GM23338 (cell line): ENCODE data around the gene MYNN.

Experiments
- CREB1 ChIP-seq: fragments of 250-450 bp; sonication (Bioruptor Pico); IDR thresholded peaks from 2 replicates; pipeline ENCODE4 v1.5.0; 2020; ENCODE audit warnings: low read depth, mild to moderate bottlenecking, moderate library complexity
- EZH2 ChIP-seq: fragments of 200-600 bp; sonication (generic); IDR thresholded peaks from one replicate; pipeline ENCODE4 v1.8.0; 2017; ENCODE audit warnings: antibody characterized with exemption, mild to moderate bottlenecking, low read depth; ENCODE audit not compliant: unreplicated experiment
- EZH2phosphoT487 ChIP-seq: fragments of 200-600 bp; sonication (generic); IDR thresholded peaks from one replicate; pipeline ENCODE4 v1.8.1; 2018; ENCODE audit warnings: antibody characterized with exemption; ENCODE audit not compliant: unreplicated experiment
- POLR2AphosphoS5 ChIP-seq: IDR thresholded peaks from 2 replicates; pipeline ENCODE4 v1.6.1; 2016; ENCODE audit warnings: antibody characterized with exemption, low read depth
- TF ChIP-seq, protein P1 (sequence below), 2 experiments: fragments of 200-600 bp in 1 of 2; sonication (generic) in 1 of 2; conservative IDR thresholded peaks; 2 replicates each; pipeline versions ENCODE4 v1.5.1 to v1.6.1; 2016 to 2017; ENCODE audit warnings: antibody characterized with exemption in 2 of 2, low read depth in 2 of 2, mild to moderate bottlenecking in 2 of 2, moderate library complexity in 1 of 2
- TF ChIP-seq, protein P2 (sequence below): IDR thresholded peaks from 2 replicates; pipeline ENCODE4 v1.6.1; 2016; ENCODE audit warnings: antibody characterized with exemption
- TF ChIP-seq, protein P3 (sequence below): IDR thresholded peaks from one replicate; pipeline ENCODE4 v1.6.1; 2018; ENCODE audit warnings: antibody characterized with exemption; ENCODE audit not compliant: unreplicated experiment
- TF ChIP-seq, protein P4 (sequence below): fragments of 250-450 bp; sonication (Bioruptor Pico); IDR thresholded peaks from 2 replicates; pipeline ENCODE4 v1.5.0; 2020; ENCODE audit warnings: mild to moderate bottlenecking, moderate library complexity

GRCh38 chr3:169790219-169790618 is 17.0 kb downstream of the MYNN start:
- no peak for TF ChIP-seq CREB1 (CRISPR knock-in tag)
- TF ChIP-seq, protein P1, sequence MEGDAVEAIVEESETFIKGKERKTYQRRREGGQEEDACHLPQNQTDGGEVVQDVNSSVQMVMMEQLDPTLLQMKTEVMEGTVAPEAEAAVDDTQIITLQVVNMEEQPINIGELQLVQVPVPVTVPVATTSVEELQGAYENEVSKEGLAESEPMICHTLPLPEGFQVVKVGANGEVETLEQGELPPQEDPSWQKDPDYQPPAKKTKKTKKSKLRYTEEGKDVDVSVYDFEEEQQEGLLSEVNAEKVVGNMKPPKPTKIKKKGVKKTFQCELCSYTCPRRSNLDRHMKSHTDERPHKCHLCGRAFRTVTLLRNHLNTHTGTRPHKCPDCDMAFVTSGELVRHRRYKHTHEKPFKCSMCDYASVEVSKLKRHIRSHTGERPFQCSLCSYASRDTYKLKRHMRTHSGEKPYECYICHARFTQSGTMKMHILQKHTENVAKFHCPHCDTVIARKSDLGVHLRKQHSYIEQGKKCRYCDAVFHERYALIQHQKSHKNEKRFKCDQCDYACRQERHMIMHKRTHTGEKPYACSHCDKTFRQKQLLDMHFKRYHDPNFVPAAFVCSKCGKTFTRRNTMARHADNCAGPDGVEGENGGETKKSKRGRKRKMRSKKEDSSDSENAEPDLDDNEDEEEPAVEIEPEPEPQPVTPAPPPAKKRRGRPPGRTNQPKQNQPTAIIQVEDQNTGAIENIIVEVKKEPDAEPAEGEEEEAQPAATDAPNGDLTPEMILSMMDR (conservative IDR thresholded peaks at IDR 0.05; ENCODE audit: low read depth in 2 of 2): no peak
- TF ChIP-seq, protein P2, sequence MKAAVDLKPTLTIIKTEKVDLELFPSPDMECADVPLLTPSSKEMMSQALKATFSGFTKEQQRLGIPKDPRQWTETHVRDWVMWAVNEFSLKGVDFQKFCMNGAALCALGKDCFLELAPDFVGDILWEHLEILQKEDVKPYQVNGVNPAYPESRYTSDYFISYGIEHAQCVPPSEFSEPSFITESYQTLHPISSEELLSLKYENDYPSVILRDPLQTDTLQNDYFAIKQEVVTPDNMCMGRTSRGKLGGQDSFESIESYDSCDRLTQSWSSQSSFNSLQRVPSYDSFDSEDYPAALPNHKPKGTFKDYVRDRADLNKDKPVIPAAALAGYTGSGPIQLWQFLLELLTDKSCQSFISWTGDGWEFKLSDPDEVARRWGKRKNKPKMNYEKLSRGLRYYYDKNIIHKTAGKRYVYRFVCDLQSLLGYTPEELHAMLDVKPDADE: no peak
- no peak for TF ChIP-seq POLR2AphosphoS5
- no peak for TF ChIP-seq EZH2
- no peak for TF ChIP-seq EZH2phosphoT487
- TF ChIP-seq, protein P3, sequence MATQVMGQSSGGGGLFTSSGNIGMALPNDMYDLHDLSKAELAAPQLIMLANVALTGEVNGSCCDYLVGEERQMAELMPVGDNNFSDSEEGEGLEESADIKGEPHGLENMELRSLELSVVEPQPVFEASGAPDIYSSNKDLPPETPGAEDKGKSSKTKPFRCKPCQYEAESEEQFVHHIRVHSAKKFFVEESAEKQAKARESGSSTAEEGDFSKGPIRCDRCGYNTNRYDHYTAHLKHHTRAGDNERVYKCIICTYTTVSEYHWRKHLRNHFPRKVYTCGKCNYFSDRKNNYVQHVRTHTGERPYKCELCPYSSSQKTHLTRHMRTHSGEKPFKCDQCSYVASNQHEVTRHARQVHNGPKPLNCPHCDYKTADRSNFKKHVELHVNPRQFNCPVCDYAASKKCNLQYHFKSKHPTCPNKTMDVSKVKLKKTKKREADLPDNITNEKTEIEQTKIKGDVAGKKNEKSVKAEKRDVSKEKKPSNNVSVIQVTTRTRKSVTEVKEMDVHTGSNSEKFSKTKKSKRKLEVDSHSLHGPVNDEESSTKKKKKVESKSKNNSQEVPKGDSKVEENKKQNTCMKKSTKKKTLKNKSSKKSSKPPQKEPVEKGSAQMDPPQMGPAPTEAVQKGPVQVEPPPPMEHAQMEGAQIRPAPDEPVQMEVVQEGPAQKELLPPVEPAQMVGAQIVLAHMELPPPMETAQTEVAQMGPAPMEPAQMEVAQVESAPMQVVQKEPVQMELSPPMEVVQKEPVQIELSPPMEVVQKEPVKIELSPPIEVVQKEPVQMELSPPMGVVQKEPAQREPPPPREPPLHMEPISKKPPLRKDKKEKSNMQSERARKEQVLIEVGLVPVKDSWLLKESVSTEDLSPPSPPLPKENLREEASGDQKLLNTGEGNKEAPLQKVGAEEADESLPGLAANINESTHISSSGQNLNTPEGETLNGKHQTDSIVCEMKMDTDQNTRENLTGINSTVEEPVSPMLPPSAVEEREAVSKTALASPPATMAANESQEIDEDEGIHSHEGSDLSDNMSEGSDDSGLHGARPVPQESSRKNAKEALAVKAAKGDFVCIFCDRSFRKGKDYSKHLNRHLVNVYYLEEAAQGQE: no peak
- TF ChIP-seq, protein P4, sequence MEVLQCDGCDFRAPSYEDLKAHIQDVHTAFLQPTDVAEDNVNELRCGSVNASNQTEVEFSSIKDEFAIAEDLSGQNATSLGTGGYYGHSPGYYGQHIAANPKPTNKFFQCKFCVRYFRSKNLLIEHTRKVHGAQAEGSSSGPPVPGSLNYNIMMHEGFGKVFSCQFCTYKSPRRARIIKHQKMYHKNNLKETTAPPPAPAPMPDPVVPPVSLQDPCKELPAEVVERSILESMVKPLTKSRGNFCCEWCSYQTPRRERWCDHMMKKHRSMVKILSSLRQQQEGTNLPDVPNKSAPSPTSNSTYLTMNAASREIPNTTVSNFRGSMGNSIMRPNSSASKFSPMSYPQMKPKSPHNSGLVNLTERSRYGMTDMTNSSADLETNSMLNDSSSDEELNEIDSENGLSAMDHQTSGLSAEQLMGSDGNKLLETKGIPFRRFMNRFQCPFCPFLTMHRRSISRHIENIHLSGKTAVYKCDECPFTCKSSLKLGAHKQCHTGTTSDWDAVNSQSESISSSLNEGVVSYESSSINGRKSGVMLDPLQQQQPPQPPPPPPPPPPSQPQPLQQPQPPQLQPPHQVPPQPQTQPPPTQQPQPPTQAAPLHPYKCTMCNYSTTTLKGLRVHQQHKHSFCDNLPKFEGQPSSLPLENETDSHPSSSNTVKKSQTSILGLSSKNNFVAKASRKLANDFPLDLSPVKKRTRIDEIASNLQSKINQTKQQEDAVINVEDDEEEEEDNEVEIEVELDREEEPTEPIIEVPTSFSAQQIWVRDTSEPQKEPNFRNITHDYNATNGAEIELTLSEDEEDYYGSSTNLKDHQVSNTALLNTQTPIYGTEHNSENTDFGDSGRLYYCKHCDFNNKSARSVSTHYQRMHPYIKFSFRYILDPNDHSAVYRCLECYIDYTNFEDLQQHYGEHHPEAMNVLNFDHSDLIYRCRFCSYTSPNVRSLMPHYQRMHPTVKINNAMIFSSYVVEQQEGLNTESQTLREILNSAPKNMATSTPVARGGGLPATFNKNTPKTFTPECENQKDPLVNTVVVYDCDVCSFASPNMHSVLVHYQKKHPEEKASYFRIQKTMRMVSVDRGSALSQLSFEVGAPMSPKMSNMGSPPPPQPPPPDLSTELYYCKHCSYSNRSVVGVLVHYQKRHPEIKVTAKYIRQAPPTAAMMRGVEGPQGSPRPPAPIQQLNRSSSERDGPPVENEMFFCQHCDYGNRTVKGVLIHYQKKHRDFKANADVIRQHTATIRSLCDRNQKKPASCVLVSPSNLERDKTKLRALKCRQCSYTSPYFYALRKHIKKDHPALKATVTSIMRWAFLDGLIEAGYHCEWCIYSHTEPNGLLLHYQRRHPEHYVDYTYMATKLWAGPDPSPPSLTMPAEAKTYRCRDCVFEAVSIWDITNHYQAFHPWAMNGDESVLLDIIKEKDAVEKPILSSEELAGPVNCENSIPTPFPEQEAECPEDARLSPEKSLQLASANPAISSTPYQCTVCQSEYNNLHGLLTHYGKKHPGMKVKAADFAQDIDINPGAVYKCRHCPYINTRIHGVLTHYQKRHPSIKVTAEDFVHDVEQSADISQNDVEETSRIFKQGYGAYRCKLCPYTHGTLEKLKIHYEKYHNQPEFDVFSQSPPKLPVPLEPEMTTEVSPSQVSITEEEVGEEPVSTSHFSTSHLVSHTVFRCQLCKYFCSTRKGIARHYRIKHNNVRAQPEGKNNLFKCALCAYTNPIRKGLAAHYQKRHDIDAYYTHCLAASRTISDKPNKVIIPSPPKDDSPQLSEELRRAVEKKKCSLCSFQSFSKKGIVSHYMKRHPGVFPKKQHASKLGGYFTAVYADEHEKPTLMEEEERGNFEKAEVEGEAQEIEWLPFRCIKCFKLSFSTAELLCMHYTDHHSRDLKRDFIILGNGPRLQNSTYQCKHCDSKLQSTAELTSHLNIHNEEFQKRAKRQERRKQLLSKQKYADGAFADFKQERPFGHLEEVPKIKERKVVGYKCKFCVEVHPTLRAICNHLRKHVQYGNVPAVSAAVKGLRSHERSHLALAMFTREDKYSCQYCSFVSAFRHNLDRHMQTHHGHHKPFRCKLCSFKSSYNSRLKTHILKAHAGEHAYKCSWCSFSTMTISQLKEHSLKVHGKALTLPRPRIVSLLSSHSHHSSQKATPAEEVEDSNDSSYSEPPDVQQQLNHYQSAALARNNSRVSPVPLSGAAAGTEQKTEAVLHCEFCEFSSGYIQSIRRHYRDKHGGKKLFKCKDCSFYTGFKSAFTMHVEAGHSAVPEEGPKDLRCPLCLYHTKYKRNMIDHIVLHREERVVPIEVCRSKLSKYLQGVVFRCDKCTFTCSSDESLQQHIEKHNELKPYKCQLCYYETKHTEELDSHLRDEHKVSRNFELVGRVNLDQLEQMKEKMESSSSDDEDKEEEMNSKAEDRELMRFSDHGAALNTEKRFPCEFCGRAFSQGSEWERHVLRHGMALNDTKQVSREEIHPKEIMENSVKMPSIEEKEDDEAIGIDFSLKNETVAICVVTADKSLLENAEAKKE (CRISPR knock-in tag): no peak
